Endothelial cell of umbilical vein (primary cell): ENCODE results near the gene EMC9. TPM values are rescaled to one million over a fixed set of nuclear protein-coding genes. Genes with fewer than 3 reads are reported as not detected.

Source experiments
- BruUV-seq: library from RNA; stranded (reverse); fragments of 400-500 nt; replicated peaks from 2 replicates; lab custom pipeline; 2021; lab: Mats Ljungman, UMichigan
- CTCF ChIA-PET: fragments of 300-600, 350-600 bp; sonication (Branson Sonifier 250); formaldehyde crosslinking; loops from one replicate; lab custom pipeline; 2021; ENCODE audit warnings: antibody characterized with exemption, inconsistent platforms; lab: Charles Lee
- POLR2A ChIA-PET: fragments of 300-600, 350-600 bp; sonication (Branson Sonifier 250); formaldehyde crosslinking; loops from one replicate; lab custom pipeline; 2021; ENCODE audit warnings: antibody characterized with exemption, inconsistent platforms; lab: Charles Lee
- DNase-seq: peaks from one replicate; pipeline ENCODE4 v3.0.0-alpha.2; 2011; ENCODE audit warnings: low read depth, low spot score
- FAIRE-seq: peaks from 2 replicates; lab custom pipeline; 2011; peaks lifted over from hg19 to GRCh38; lab: Jason Lieb, UNC
- H2AFZ ChIP-seq: 2 replicates; pipeline ENCODE4 v1.6.0; 2012; ENCODE audit warnings: low read depth, low read length, control low read depth, inconsistent platforms
- H3K27ac ChIP-seq: 2 replicates; pipeline ENCODE4 v1.5.1; 2011; ENCODE audit warnings: low read depth, mild to moderate bottlenecking, control low read depth, low read length, moderate library complexity; ENCODE audit not compliant: insufficient read depth
- H3K27me3 ChIP-seq, 2 experiments: 2 replicates each; pipeline versions ENCODE4 v1.6.0 to v1.6.1; 2011; ENCODE audit warnings: low read length in 2 of 2, mixed read lengths in 1 of 2; ENCODE audit not compliant: control insufficient read depth in 2 of 2, insufficient read depth in 2 of 2
- H3K36me3 ChIP-seq, 2 experiments: 2 replicates in 1 of 2; 3 replicates in 1 of 2; pipeline ENCODE4 v1.5.1; 2011; ENCODE audit warnings: low read length in 2 of 2, mild to moderate bottlenecking in 1 of 2, moderate library complexity in 1 of 2; ENCODE audit not compliant: control insufficient read depth in 2 of 2, insufficient read depth in 2 of 2; ENCODE audit errors: extremely low read depth in 1 of 2
- H3K4me1 ChIP-seq: 3 replicates; pipeline ENCODE4 v1.5.1; 2011; ENCODE audit warnings: mild to moderate bottlenecking, low read length; ENCODE audit not compliant: control insufficient read depth, insufficient read depth; ENCODE audit errors: extremely low read depth
- H3K4me2 ChIP-seq: 2 replicates; pipeline ENCODE4 v1.6.1; 2011; ENCODE audit warnings: low read length, control low read depth, mixed read lengths; ENCODE audit not compliant: insufficient read depth
- H3K4me3 ChIP-seq, 3 experiments: fragments of 200-600 bp in 1 of 3; sonication (generic), shearing (Covaris generic) in 1 of 3; replicated peaks in 1 of 3; 2 replicates each; pipeline ENCODE4 v1.5.1; 2011 to 2016; ENCODE audit warnings: control low read depth in 3 of 3, low read length in 3 of 3, mild to moderate bottlenecking in 2 of 3, inconsistent platforms in 1 of 3, low read depth in 1 of 3, moderate library complexity in 1 of 3; ENCODE audit not compliant: insufficient read depth in 1 of 3
- H3K79me2 ChIP-seq: 2 replicates; pipeline ENCODE4 v1.6.0; 2012; ENCODE audit warnings: low read length, inconsistent platforms; ENCODE audit not compliant: control insufficient read depth, insufficient read depth
- H3K9ac ChIP-seq: replicated peaks from 2 replicates; pipeline ENCODE3; 2011; ENCODE audit warnings: low read length, control low read depth; ENCODE audit not compliant: insufficient read depth; ENCODE audit errors: extremely low read depth
- H3K9me1 ChIP-seq: replicated peaks from 3 replicates; pipeline ENCODE4 v1.6.0; 2011; ENCODE audit warnings: mild to moderate bottlenecking, low read length; ENCODE audit not compliant: control insufficient read depth, insufficient read depth; ENCODE audit errors: extremely low read depth
- H3K9me3 ChIP-seq: replicated peaks from 2 replicates; pipeline ENCODE4 v1.5.1; 2012; ENCODE audit warnings: low read length, inconsistent platforms; ENCODE audit not compliant: control insufficient read depth, insufficient read depth
- H4K20me1 ChIP-seq: replicated peaks from 2 replicates; pipeline ENCODE3; 2011; ENCODE audit warnings: mild to moderate bottlenecking, low read length; ENCODE audit not compliant: control insufficient read depth, insufficient read depth; ENCODE audit errors: extremely low read depth
- FOS ChIP-seq: IDR thresholded peaks from 2 replicates; pipeline ENCODE4 v1.6.1; 2011; ENCODE audit warnings: mild to moderate bottlenecking, low read length, moderate library complexity, borderline replicate concordance; ENCODE audit not compliant: insufficient read depth
- MYC ChIP-seq: IDR thresholded peaks from one replicate; pipeline ENCODE4 v1.6.1; 2011; ENCODE audit warnings: mild to moderate bottlenecking, low read depth, low read length
- POLR2A ChIP-seq: IDR thresholded peaks from 2 replicates; pipeline ENCODE4 v1.6.1; 2012; ENCODE audit warnings: low read depth, mild to moderate bottlenecking, control low read depth, low read length
- POLR2AphosphoS5 ChIP-seq: IDR thresholded peaks from 2 replicates; pipeline ENCODE4 v1.6.1; 2012; ENCODE audit warnings: low read depth, mild to moderate bottlenecking, control low read depth, low read length, moderate library complexity; ENCODE audit not compliant: insufficient read depth
- dilution Hi-C: fragments of 300-500 bp; cut with MboI; formaldehyde crosslinking; loops from one replicate; pipeline ENCODE4 v1.15.0; 2019; ENCODE audit warnings: low sequenced_read_pairs; ENCODE audit not compliant: extremely low pct_ligation_motif_present
- intact Hi-C: fragments of 100-400 bp; cut with micrococcal nuclease; formaldehyde crosslinking; loops from one replicate; pipeline ENCODE4 v1.10.0; 2022
- polyA plus RNA-seq, 4 experiments: library from polyadenylated mRNA; depleted of rRNA in 3 of 4; stranded (reverse) in 3 of 4; unstranded in 1 of 4; fragments of >200 nt; gene quantifications; 2 replicates each; pipeline versions ENCODE4 v1.2.1 to v1.2.3, GENCODE V29; 2011 to 2012; ENCODE audit warnings: missing spikeins in 1 of 4
- total RNA-seq: library from RNA; stranded (reverse); gene quantifications from 2 replicates; pipeline ENCODE4 v1.2.3, GENCODE V29; 2021
- TF ChIP-seq, protein P1 (sequence below): IDR thresholded peaks from 2 replicates; pipeline ENCODE4 v1.6.1; 2011; ENCODE audit not compliant: insufficient read depth, insufficient read length
- TF ChIP-seq, protein P2 (sequence below), 2 donors: IDR thresholded peaks; 1 replicate in 1 of 2; 2 replicates in 1 of 2; pipeline ENCODE4 v1.5.1; 2011; ENCODE audit warnings: low read length in 2 of 2, mild to moderate bottlenecking in 2 of 2, moderate library complexity in 2 of 2, control low read depth in 1 of 2, inconsistent platforms in 1 of 2, low read depth in 1 of 2; ENCODE audit not compliant: insufficient read depth in 1 of 2; ENCODE audit errors: extremely low read depth in 1 of 2

EMC9 gene
- total and polyA plus RNA-seq, 2 donors (not counting 3 experiments of a cell fraction or from before 2014, with no cell fraction given): 21.8 to 31.8 TPM

DNA sequence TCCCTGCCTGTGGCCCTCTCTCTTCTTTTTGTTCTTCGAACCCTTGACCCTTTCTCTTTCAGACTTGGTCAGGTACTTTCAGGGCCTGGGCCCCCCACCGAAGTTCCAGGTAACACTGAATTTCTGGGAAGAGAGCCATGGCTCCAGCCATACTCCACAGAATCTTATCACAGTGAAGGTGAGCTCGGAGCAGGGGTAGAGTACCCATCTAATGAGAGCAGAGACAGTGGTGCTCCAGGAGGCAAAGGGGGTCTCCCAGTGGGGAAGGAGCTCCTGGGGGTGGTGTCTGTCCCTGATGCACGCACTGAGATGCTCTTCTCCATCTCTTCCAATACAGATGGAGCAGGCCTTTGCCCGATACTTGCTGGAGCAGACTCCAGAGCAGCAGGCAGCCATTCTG is 24.4 kb upstream of the EMC9 start:
- no peaks in the 10 kb centered on the region for H4K20me1 ChIP-seq
- no peak overlapping the region for H3K4me3 ChIP-seq
- H3K9me3 ChIP-seq: no peaks in the 10 kb centered on the region
- no peaks in the 10 kb centered on the region for H3K9me1 ChIP-seq
- no peak overlapping the region for H2AFZ ChIP-seq
- intact Hi-C loops: no loop called here
- POLR2A ChIA-PET: interaction anchor here (1.2 kb wide), 1 partner anchor 21 kb away, joined by 3 read pairs; no protein-coding TSS in a partner anchor
- TF ChIP-seq MYC: no peak
- TF ChIP-seq FOS: no peak
- TF ChIP-seq, protein P1, sequence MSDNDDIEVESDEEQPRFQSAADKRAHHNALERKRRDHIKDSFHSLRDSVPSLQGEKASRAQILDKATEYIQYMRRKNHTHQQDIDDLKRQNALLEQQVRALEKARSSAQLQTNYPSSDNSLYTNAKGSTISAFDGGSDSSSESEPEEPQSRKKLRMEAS: no peak
- TF ChIP-seq POLR2AphosphoS5: no peak
- TF ChIP-seq, protein P2, sequence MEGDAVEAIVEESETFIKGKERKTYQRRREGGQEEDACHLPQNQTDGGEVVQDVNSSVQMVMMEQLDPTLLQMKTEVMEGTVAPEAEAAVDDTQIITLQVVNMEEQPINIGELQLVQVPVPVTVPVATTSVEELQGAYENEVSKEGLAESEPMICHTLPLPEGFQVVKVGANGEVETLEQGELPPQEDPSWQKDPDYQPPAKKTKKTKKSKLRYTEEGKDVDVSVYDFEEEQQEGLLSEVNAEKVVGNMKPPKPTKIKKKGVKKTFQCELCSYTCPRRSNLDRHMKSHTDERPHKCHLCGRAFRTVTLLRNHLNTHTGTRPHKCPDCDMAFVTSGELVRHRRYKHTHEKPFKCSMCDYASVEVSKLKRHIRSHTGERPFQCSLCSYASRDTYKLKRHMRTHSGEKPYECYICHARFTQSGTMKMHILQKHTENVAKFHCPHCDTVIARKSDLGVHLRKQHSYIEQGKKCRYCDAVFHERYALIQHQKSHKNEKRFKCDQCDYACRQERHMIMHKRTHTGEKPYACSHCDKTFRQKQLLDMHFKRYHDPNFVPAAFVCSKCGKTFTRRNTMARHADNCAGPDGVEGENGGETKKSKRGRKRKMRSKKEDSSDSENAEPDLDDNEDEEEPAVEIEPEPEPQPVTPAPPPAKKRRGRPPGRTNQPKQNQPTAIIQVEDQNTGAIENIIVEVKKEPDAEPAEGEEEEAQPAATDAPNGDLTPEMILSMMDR (IDR thresholded peaks at IDR 0.05; ENCODE audit: extremely low read depth in 1 of 2, insufficient read depth in 1 of 2, low read depth in 1 of 2, low read length in 2 of 2): no peak
- TF ChIP-seq POLR2A: no peak
- H3K9ac ChIP-seq: no peak overlapping the region
- H3K4me2 ChIP-seq: no peak overlapping the region
- H3K79me2 ChIP-seq: peaks cover 9% of the 10 kb centered on the region
- H3K27ac ChIP-seq: no peak overlapping the region
- BruUV-seq: no TSS peak
- no peaks in the 10 kb centered on the region for H3K27me3 ChIP-seq
- CTCF ChIA-PET: no interaction called here
- peaks cover 17 to 37% of the 10 kb centered on the region in 2 experiments for H3K36me3 ChIP-seq
- dilution Hi-C loops: no loop called here
- DNase-seq (no peak), FAIRE-seq (no peak)
- peaks cover 14% of the 10 kb centered on the region for H3K4me1 ChIP-seq
